EL (cell line): ENCODE measurements around the gene MET.

Source experiments
- DNase-seq: peaks from one replicate; pipeline ENCODE4 v3.0.0-alpha.2; 2016

MET gene

GRCh38 chr7:116787881-116788280 is 115.9 kb downstream of the MET start:
- no peak for DNase-seq

GRCh38 chr7:116788572-116789197 is 116.7 kb downstream of the MET start:
- DNase-seq, result no peak

- DNase-seq, result no peak
Measured at GRCh38 chr7:116790025-116790424, 118.0 kb downstream of the MET start.

GRCh38 chr7:116792813-116793212 is 120.8 kb downstream of the MET start:
- no peak for DNase-seq

GRCh38 chr7:116793795-116794340 is 121.9 kb downstream of the MET start:
- DNase-seq, result no peak

GRCh38 chr7:116796471-116796870 is 124.5 kb downstream of the MET start:
- DNase-seq, result no peak

- DNase-seq, result peak; percentile 8
Measured at GRCh38 chr7:116797612-116798011, 125.6 kb downstream of the MET start.

- DNase-seq, result no peak
Measured at GRCh38 chr7:116798232-116798631, 126.2 kb downstream of the MET start.

GRCh38 chr7:116799916-116800315 is 127.9 kb downstream of the MET start:
- DNase-seq, result peak; percentile 9

GRCh38 chr7:116800594-116800993 is 128.6 kb downstream of the MET start:
- DNase-seq, result no peak

- DNase-seq, result peak; percentile 92
Measured at GRCh38 chr7:116801092-116801710, 129.2 kb downstream of the MET start.

GRCh38 chr7:116802144-116802745 is 130.2 kb downstream of the MET start:
- peak; percentile 81 for DNase-seq

- DNase-seq, result peak; percentile 76
Measured at GRCh38 chr7:116802746-116803152, 130.8 kb downstream of the MET start.

- DNase-seq, result no peak
Measured at GRCh38 chr7:116804471-116804870, 132.5 kb downstream of the MET start.

GRCh38 chr7:116805100-116805544 is 133.1 kb downstream of the MET start:
- DNase-seq, result peak; percentile 15

GRCh38 chr7:116806046-116806944 is 134.3 kb downstream of the MET start:
- DNase-seq, result no peak

- no peak for DNase-seq
Measured at GRCh38 chr7:116807011-116807560, 135.1 kb downstream of the MET start.

GRCh38 chr7:116809636-116810266 is 137.8 kb downstream of the MET start:
- DNase-seq, result peak; percentile 72

GRCh38 chr7:116810267-116811116 is 138.5 kb downstream of the MET start:
- peak; percentile 71 for DNase-seq

GRCh38 chr7:116811768-116812167 is 139.8 kb downstream of the MET start:
- no peak for DNase-seq

- DNase-seq, result no peak
Measured at GRCh38 chr7:116812860-116813259, 140.9 kb downstream of the MET start.
